C4-2B (cell line): ENCODE measurements around the gene EMP1.

Experiments used
- ZFX ChIP-seq: fragments of 450-650 bp; IDR thresholded peaks from 2 replicates; pipeline ENCODE4 v1.6.1; 2017
- TF ChIP-seq, protein P1 (sequence below): fragments of 450-650 bp; conservative IDR thresholded peaks from 2 replicates; pipeline ENCODE4 v1.5.1; 2017; ENCODE audit warnings: mild to moderate bottlenecking

GRCh38 chr12:13181375-13182070 lies 15.0 kb upstream of the EMP1 start:
- TF ChIP-seq, protein P1, sequence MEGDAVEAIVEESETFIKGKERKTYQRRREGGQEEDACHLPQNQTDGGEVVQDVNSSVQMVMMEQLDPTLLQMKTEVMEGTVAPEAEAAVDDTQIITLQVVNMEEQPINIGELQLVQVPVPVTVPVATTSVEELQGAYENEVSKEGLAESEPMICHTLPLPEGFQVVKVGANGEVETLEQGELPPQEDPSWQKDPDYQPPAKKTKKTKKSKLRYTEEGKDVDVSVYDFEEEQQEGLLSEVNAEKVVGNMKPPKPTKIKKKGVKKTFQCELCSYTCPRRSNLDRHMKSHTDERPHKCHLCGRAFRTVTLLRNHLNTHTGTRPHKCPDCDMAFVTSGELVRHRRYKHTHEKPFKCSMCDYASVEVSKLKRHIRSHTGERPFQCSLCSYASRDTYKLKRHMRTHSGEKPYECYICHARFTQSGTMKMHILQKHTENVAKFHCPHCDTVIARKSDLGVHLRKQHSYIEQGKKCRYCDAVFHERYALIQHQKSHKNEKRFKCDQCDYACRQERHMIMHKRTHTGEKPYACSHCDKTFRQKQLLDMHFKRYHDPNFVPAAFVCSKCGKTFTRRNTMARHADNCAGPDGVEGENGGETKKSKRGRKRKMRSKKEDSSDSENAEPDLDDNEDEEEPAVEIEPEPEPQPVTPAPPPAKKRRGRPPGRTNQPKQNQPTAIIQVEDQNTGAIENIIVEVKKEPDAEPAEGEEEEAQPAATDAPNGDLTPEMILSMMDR = no peak
- TF ChIP-seq ZFX = no peak
